ENCODE measurements around the gene MED22. TPM values are rescaled to one million over a fixed set of nuclear protein-coding genes. Genes with fewer than 3 reads are reported as not detected.

The MED22 gene
- total and polyA plus RNA-seq, 2 of the 8 experiments (the other 6 are each of a cell fraction or from before 2014, with no cell fraction given): 56.4 to 68.4 TPM

DNA sequence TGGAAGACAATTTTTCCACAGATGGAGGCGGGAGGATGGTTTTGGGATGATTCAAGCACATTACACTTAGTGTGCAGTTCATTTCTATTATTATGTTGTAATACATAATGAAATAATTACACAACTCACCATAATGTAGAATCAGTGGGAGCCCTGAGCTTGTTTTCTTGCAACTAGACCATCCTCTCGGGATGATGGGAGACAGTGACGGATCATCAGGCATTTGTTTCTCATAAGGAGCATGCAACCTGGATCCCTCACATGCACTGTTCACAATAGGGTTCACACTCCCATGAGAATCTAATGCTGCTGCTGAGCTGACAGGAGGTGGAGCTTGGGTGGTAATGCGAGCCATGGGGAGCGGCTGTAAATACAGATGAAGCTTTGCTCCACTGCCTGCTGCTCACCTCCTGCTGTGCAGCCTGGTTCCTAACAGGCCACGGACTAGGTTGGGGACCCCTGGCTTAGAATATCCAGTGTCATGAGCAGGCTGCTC lies 29.8 kb upstream of the MED22 start:
- Histone ChIP-seq H2AFZ (ENCODE audit: low read length) (no peak overlapping the region), H3K4ac (replicated peaks; ENCODE audit: insufficient read length, low read depth, low read length) (no peak overlapping the region), H4K8ac (ENCODE audit: extremely low read depth, insufficient read depth, low read length) (no peak overlapping the region; the same call in 1 of the 2 replicates), H3K36me3 (ENCODE audit: control insufficient read depth in 2 of 4, insufficient read depth in 4 of 4, low read length in 3 of 4) (peaks cover 0 to 3% (median 0%) of the 10 kb centered on the region in 4 experiments; a peak in 3 of 8 replicates), H4K20me1 (replicated peaks in 1 of 2; ENCODE audit: control insufficient read depth in 1 of 2, insufficient read depth in 2 of 2, low read length in 2 of 2) (peaks cover 4 to 14% of the 10 kb centered on the region in 2 experiments), H3K23ac (ENCODE audit: insufficient read length) (no peak overlapping the region), H3K4me1 (replicated peaks in 1 of 4; ENCODE audit: control insufficient read depth in 3 of 4, insufficient read depth in 4 of 4, low read length in 3 of 4) (peaks cover 0 to 5% (median 0%) of the 10 kb centered on the region in 4 experiments; a peak in 1 of 7 replicates), H3K79me1 (ENCODE audit: low read depth, low read length) (no peaks in the 10 kb centered on the region; the same call in 1 of the 2 replicates), H3K27ac (ENCODE audit: low read depth, low read length) (no peak overlapping the region), H3K9ac (replicated peaks in 1 of 4; ENCODE audit: extremely low read depth in 1 of 4, low read depth in 3 of 4, low read length in 3 of 4) (no peak overlapping the region), H3K56ac (replicated peaks; ENCODE audit: insufficient read length, low read depth, low read length) (no peak overlapping the region), H2AK5ac (ENCODE audit: low read depth, low read length) (no peak overlapping the region), H4K5ac (ENCODE audit: insufficient read length, low read depth, low read length) (no peak overlapping the region), H3K4me3 (ENCODE audit: extremely low read depth in 1 of 4, insufficient read depth in 2 of 4, low read depth in 3 of 4, low read length in 4 of 4) (no peak overlapping the region), H3K9me3 (ENCODE audit: insufficient read depth in 2 of 2, low read depth in 1 of 2, low read length in 1 of 2) (peaks cover 0 to 8% of the 10 kb centered on the region in 2 experiments; a peak in 3 of 4 replicates), H4K91ac (replicated peaks; ENCODE audit: insufficient read length, low read length) (no peak overlapping the region), H3K23me2 (ENCODE audit: low read depth, low read length) (peaks cover 14% of the 10 kb centered on the region; the same call in 1 of the 2 replicates), H2BK5ac (ENCODE audit: low read depth, low read length) (no peak overlapping the region), H2BK120ac (replicated peaks; ENCODE audit: low read depth, low read length) (no peak overlapping the region), H2BK20ac (ENCODE audit: low read length) (no peak overlapping the region), H3K27me3 (replicated peaks in 1 of 4; ENCODE audit: control insufficient read depth in 3 of 4, extremely low read depth in 1 of 4, insufficient read depth in 3 of 4, low read length in 3 of 4) (peaks cover 0 to 11% (median 6%) of the 10 kb centered on the region in 4 experiments; a peak in 5 of 7 replicates), H3K4me2 (ENCODE audit: insufficient read depth in 1 of 2, low read depth in 2 of 2, low read length in 2 of 2) (no peak overlapping the region), H3K18ac (ENCODE audit: extremely low read depth, low read length) (no peak overlapping the region), H2BK12ac (ENCODE audit: low read depth, low read length) (no peak overlapping the region), H3K14ac (ENCODE audit: insufficient read length) (no peak overlapping the region), H2BK15ac (ENCODE audit: low read length) (no peak overlapping the region), H3K79me2 (ENCODE audit: control insufficient read depth in 1 of 2, insufficient read depth in 2 of 2, low read length in 2 of 2) (peaks cover 7 to 26% of the 10 kb centered on the region in 2 experiments)
- no peak for FAIRE-seq
- CTCF ChIA-PET (ENCODE audit: partially characterized antibody): interaction anchor here (0.5 to 5.4 kb wide), 9 partner anchors 12 to 217 kb away, joined by 3 to 33 read pairs (median 5); no protein-coding TSS in a partner anchor
- 74% methylated on average over 6 of the region's 6 CpGs; no CpG with 5 or more reads in 1 of the 2 experiments for WGBS, 2 experiments (ENCODE audit: extremely low coverage in 1 of 2, insufficient coverage in 1 of 2, insufficient read length in 1 of 2, insufficient replicate concordance in 2 of 2, low coverage in 1 of 2, low lambda C conversion rate in 2 of 2, missing lambda C conversion rate in 1 of 2)
- POLR2A ChIA-PET (ENCODE audit: partially characterized antibody): interaction anchor here (0.9 to 19.9 kb wide), 7 partner anchors 11 to 82 kb away, joined by 3 to 461 read pairs (median 6); partner anchors contain the start of genes CACFD1, MED22, REXO4 and RPL7A
- DNase-seq (ENCODE audit: low read depth in 1 of 2, low spot score in 2 of 2): no peak
- TF ChIP-seq SP1 (IDR thresholded peaks at IDR 0.05; ENCODE audit: low read depth, low read length) (no peak), KDM1A (IDR thresholded peaks at IDR 0.05; ENCODE audit: borderline replicate concordance, low read length) (no peak), BCL11A (IDR thresholded peaks at IDR 0.05; ENCODE audit: low read depth in 2 of 2, low read length in 2 of 2) (no peak), USF2 (IDR thresholded peaks at IDR 0.05; ENCODE audit: low read length) (no peak), ASH2L (IDR thresholded peaks at IDR 0.05; ENCODE audit: low read length) (no peak), BRCA1 (IDR thresholded peaks at IDR 0.05; ENCODE audit: low read depth, low read length) (no peak), RAD21 (IDR thresholded peaks at IDR 0.05 in 1 of 2, conservative IDR thresholded peaks at IDR 0.05 in 1 of 2; ENCODE audit: low read depth in 2 of 2, low read length in 2 of 2) (no peak), JUN (IDR thresholded peaks at IDR 0.05; ENCODE audit: low read depth, low read length) (no peak), FOSL1 (IDR thresholded peaks at IDR 0.05; ENCODE audit: insufficient read depth, low read depth, low read length) (no peak), CTBP2 (IDR thresholded peaks at IDR 0.05; ENCODE audit: borderline replicate concordance, insufficient read depth, insufficient read length, low read length) (no peak), RFX5 (IDR thresholded peaks at IDR 0.05; ENCODE audit: borderline replicate concordance, low read depth, low read length) (no peak), SP4 (IDR thresholded peaks at IDR 0.05; ENCODE audit: low read length) (no peak)

All from H1 (cell line).